Vagina (tissue), 2 donors: ENCODE results near the gene SMTNL1.
A peak's percentile ranks its signal among the peaks of the same experiment; 100 is the strongest.

Experiments used
- POLR2A ChIP-seq, 2 donors: fragments of 450-650 bp; IDR thresholded peaks; one replicate each; pipeline ENCODE4 v1.6.1; 2017; ENCODE audit warnings: antibody characterized with exemption in 2 of 2, mild to moderate bottlenecking in 2 of 2, moderate library complexity in 2 of 2
- POLR2AphosphoS5 ChIP-seq, 2 donors: sonication (generic); formaldehyde crosslinking; IDR thresholded peaks; one replicate each; pipeline ENCODE4 v1.9.0; 2017; ENCODE audit warnings: antibody characterized with exemption in 2 of 2, mild to moderate bottlenecking in 2 of 2, low read depth in 1 of 2; ENCODE audit not compliant: insufficient read depth in 1 of 2
- TF ChIP-seq, protein P1 (sequence below), 3 experiments: fragments of 450-650 bp in 2 of 3; fragments of 200-600 bp in 1 of 3; sonication (generic) in 1 of 3; IDR thresholded peaks; one replicate each; pipeline ENCODE4 v1.5.1; 2017 to 2019; ENCODE audit warnings: antibody characterized with exemption in 3 of 3, mild to moderate bottlenecking in 2 of 3, moderate library complexity in 2 of 3

GRCh38 chr11:57491371-57492061 is 45.9 kb upstream of the SMTNL1 start:
- TF ChIP-seq, protein P1, sequence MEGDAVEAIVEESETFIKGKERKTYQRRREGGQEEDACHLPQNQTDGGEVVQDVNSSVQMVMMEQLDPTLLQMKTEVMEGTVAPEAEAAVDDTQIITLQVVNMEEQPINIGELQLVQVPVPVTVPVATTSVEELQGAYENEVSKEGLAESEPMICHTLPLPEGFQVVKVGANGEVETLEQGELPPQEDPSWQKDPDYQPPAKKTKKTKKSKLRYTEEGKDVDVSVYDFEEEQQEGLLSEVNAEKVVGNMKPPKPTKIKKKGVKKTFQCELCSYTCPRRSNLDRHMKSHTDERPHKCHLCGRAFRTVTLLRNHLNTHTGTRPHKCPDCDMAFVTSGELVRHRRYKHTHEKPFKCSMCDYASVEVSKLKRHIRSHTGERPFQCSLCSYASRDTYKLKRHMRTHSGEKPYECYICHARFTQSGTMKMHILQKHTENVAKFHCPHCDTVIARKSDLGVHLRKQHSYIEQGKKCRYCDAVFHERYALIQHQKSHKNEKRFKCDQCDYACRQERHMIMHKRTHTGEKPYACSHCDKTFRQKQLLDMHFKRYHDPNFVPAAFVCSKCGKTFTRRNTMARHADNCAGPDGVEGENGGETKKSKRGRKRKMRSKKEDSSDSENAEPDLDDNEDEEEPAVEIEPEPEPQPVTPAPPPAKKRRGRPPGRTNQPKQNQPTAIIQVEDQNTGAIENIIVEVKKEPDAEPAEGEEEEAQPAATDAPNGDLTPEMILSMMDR (IDR thresholded peaks at IDR 0.05) = peak in 2 of 3 experiments; percentile 16 to 18
- no peak for TF ChIP-seq POLR2A (IDR thresholded peaks at IDR 0.05)
- TF ChIP-seq POLR2AphosphoS5 (IDR thresholded peaks at IDR 0.05; ENCODE audit: insufficient read depth in 1 of 2, low read depth in 1 of 2) = no peak
